H9 (cell line): ENCODE results near the gene CEP128. TPM values are rescaled to one million over a fixed set of nuclear protein-coding genes. Genes with fewer than 3 reads are reported as not detected.

Experiments
- DNase-seq: peaks from one replicate; pipeline ENCODE4 v3.0.0-alpha.2; 2017
- H2AFZ ChIP-seq: one replicate; pipeline ENCODE4 v1.6.1; 2013; ENCODE audit warnings: mild to moderate bottlenecking, low read length, control low read depth, moderate library complexity
- H2AK5ac ChIP-seq: 2 replicates; pipeline ENCODE4 v1.6.1; 2013; ENCODE audit warnings: low read length, control low read depth, mixed read lengths; ENCODE audit not compliant: insufficient read length
- H2BK120ac ChIP-seq: one replicate; pipeline ENCODE4 v1.6.1; 2013; ENCODE audit warnings: low read depth, mild to moderate bottlenecking, low read length, control low read depth, inconsistent platforms; ENCODE audit not compliant: poor library complexity, severe bottlenecking
- H2BK12ac ChIP-seq: 2 replicates; pipeline ENCODE4 v1.6.1; 2013; ENCODE audit warnings: low read length, control low read depth, mixed read lengths, low read depth; ENCODE audit not compliant: insufficient read length
- H2BK15ac ChIP-seq: 2 replicates; pipeline ENCODE4 v1.6.1; 2013; ENCODE audit warnings: low read depth, low read length, control low read depth
- H2BK20ac ChIP-seq: one replicate; pipeline ENCODE4 v1.6.1; 2013; ENCODE audit warnings: low read depth, mild to moderate bottlenecking, low read length, control low read depth, inconsistent platforms; ENCODE audit not compliant: poor library complexity, severe bottlenecking
- H2BK5ac ChIP-seq: 2 replicates; pipeline ENCODE4 v1.6.1; 2013; ENCODE audit warnings: low read length, control low read depth, mixed read lengths; ENCODE audit not compliant: insufficient read length
- H3K14ac ChIP-seq: 2 replicates; pipeline ENCODE4 v1.6.1; 2013; ENCODE audit warnings: low read length, control low read depth; ENCODE audit not compliant: insufficient read depth
- H3K18ac ChIP-seq: 2 replicates; pipeline ENCODE4 v1.6.1; 2013; ENCODE audit warnings: low read depth, mild to moderate bottlenecking, mixed read lengths, low read length, control low read depth; ENCODE audit not compliant: insufficient read length
- H3K23ac ChIP-seq: 2 replicates; pipeline ENCODE4 v1.6.1; 2013; ENCODE audit warnings: low read length, control low read depth, mixed read lengths, low read depth; ENCODE audit not compliant: insufficient read length
- H3K23me2 ChIP-seq: 2 replicates; pipeline ENCODE4 v1.6.1; 2013; ENCODE audit warnings: low read depth, mild to moderate bottlenecking, mixed read lengths, low read length, control low read depth; ENCODE audit not compliant: insufficient read length, poor library complexity, severe bottlenecking
- H3K27ac ChIP-seq: 2 replicates; pipeline ENCODE4 v1.5.1; 2013; ENCODE audit warnings: low read length, control low read depth, mixed read lengths, low read depth; ENCODE audit not compliant: insufficient read length
- H3K27me3 ChIP-seq: 2 replicates; pipeline ENCODE4 v1.6.1; 2013; ENCODE audit warnings: low read length, control low read depth, inconsistent platforms; ENCODE audit not compliant: insufficient read depth
- H3K4ac ChIP-seq: 2 replicates; pipeline ENCODE4 v1.6.1; 2013; ENCODE audit warnings: low read depth, mild to moderate bottlenecking, control low read depth, inconsistent platforms, low read length, moderate library complexity
- H3K4me1 ChIP-seq: 2 replicates; pipeline ENCODE4 v1.6.1; 2013; ENCODE audit warnings: low read length, control low read depth, inconsistent platforms; ENCODE audit not compliant: insufficient read depth
- H3K4me2 ChIP-seq: 2 replicates; pipeline ENCODE4 v1.6.1; 2013; ENCODE audit warnings: low read length, control low read depth, mixed read lengths; ENCODE audit not compliant: insufficient read length, insufficient read depth
- H3K56ac ChIP-seq: 2 replicates; pipeline ENCODE4 v1.6.1; 2013; ENCODE audit warnings: low read depth, mild to moderate bottlenecking, mixed read lengths, low read length, control low read depth; ENCODE audit not compliant: insufficient read length
- H3K79me1 ChIP-seq: 2 replicates; pipeline ENCODE4 v1.6.1; 2013; ENCODE audit warnings: low read depth, mild to moderate bottlenecking, moderate library complexity, low read length, control low read depth, inconsistent platforms; ENCODE audit not compliant: insufficient read depth, poor library complexity, severe bottlenecking
- H3K79me2 ChIP-seq: 2 replicates; pipeline ENCODE4 v1.6.1; 2013; ENCODE audit warnings: low read length, control low read depth, inconsistent platforms; ENCODE audit not compliant: insufficient read depth
- H3K9ac ChIP-seq: 2 replicates; pipeline ENCODE4 v1.6.1; 2013; ENCODE audit warnings: low read length, control low read depth, mixed read lengths; ENCODE audit not compliant: insufficient read length; ENCODE audit errors: extremely low read depth
- H3K9me3 ChIP-seq: one replicate; pipeline ENCODE4 v1.6.1; 2013; ENCODE audit warnings: low read depth, low read length, inconsistent platforms; ENCODE audit not compliant: control insufficient read depth
- H3T11ph ChIP-seq: one replicate; pipeline ENCODE4 v1.6.1; 2013; ENCODE audit warnings: mild to moderate bottlenecking, low read length, control low read depth, inconsistent platforms
- H4K20me1 ChIP-seq: one replicate; pipeline ENCODE4 v1.6.1; 2013; ENCODE audit not compliant: control insufficient read depth, insufficient read length, insufficient read depth
- H4K5ac ChIP-seq: 2 replicates; pipeline ENCODE4 v1.6.1; 2013; ENCODE audit warnings: low read depth, mild to moderate bottlenecking, mixed read lengths, low read length, control low read depth; ENCODE audit not compliant: insufficient read length
- H4K8ac ChIP-seq: replicated peaks from 2 replicates; pipeline ENCODE4 v1.6.1; 2013; ENCODE audit warnings: low read length, control low read depth, mixed read lengths, low read depth; ENCODE audit not compliant: insufficient read length
- H4K91ac ChIP-seq: 2 replicates; pipeline ENCODE4 v1.6.1; 2013; ENCODE audit warnings: low read depth, mild to moderate bottlenecking, moderate library complexity, mixed read lengths, low read length, control low read depth; ENCODE audit not compliant: insufficient read length
- H3K27ac Mint-ChIP-seq, 3 experiments: 2 replicates in 2 of 3; 3 replicates in 1 of 3; pipeline ENCODE4 v1.8.0; 2020 to 2021; ENCODE audit warnings: mixed read lengths in 3 of 3, mild to moderate bottlenecking in 1 of 3, moderate library complexity in 1 of 3
- H3K27me3 Mint-ChIP-seq: 2 replicates; pipeline ENCODE4 v1.8.0; 2021; ENCODE audit warnings: low read depth, mild to moderate bottlenecking, moderate library complexity, mixed read lengths
- H3K36me3 Mint-ChIP-seq, 3 experiments: 2 replicates in 2 of 3; 3 replicates in 1 of 3; pipeline ENCODE4 v1.8.0; 2020 to 2021; ENCODE audit warnings: low read depth in 3 of 3, mixed read lengths in 3 of 3; ENCODE audit not compliant: insufficient read depth in 1 of 3
- H3K4me1 Mint-ChIP-seq, 2 experiments: 2 replicates each; pipeline ENCODE4 v1.8.0; 2020; ENCODE audit warnings: mixed read lengths in 2 of 2
- H3K4me3 Mint-ChIP-seq, 2 experiments: 2 replicates in 1 of 2; 3 replicates in 1 of 2; pipeline ENCODE4 v1.8.0; 2020 to 2021; ENCODE audit warnings: mild to moderate bottlenecking in 2 of 2, mixed read lengths in 2 of 2, moderate library complexity in 1 of 2
- H3K9me3 Mint-ChIP-seq, 2 experiments: 2 replicates in 1 of 2; 3 replicates in 1 of 2; pipeline ENCODE4 v1.8.0; 2020; ENCODE audit warnings: mild to moderate bottlenecking in 2 of 2, mixed read lengths in 2 of 2, moderate library complexity in 1 of 2
- CTCF ChIP-seq: fragments of 200-600 bp; sonication (generic); conservative IDR thresholded peaks from 3 replicates; pipeline ENCODE4 v1.8.0; 2021; ENCODE audit warnings: antibody characterized with exemption, mild to moderate bottlenecking
- WGBS: extraction: QIAGEN DNeasy Blood & Tissue Kit; methylation state at CpG from one replicate; pipeline ENCODE4 v1.1.7; 2013; ENCODE audit warnings: missing lambda C conversion rate, low lambda C conversion rate, mixed read lengths; ENCODE audit not compliant: insufficient read length; ENCODE audit errors: extremely low coverage; 5-methylcytosine and 5-hydroxymethylcytosine counted together
- total RNA-seq: library from RNA; stranded (reverse); gene quantifications from 2 replicates; pipeline ENCODE4 v1.2.1, GENCODE V29; 2021

The CEP128 gene
- total RNA-seq, 1 experiment from 2014 or later: 16.3 TPM

GRCh38 chr14:80940146-80940545 lies 1.4 kb downstream of the CEP128 start:
- no peak overlapping the region for H3K56ac ChIP-seq
- no peak overlapping the region for H3T11ph ChIP-seq
- no peaks in the 10 kb centered on the region for H3K9me3 ChIP-seq
- H2AFZ ChIP-seq: no peak overlapping the region
- no peak overlapping the region for H2AK5ac ChIP-seq
- H3K9ac ChIP-seq: no peak overlapping the region
- Mint-ChIP-seq H3K27me3 (no peaks in the 10 kb centered on the region), H3K9me3 (no peaks in the 10 kb centered on the region), H3K27ac (no peak overlapping the region), H3K4me1 (peaks cover 9 to 12% of the 10 kb centered on the region in 2 experiments), H3K4me3 (no peak overlapping the region; a peak in 2 of 5 replicates), H3K36me3 (no peaks in the 10 kb centered on the region)
- no peak overlapping the region for H3K4ac ChIP-seq
- H4K20me1 ChIP-seq: no peaks in the 10 kb centered on the region
- WGBS: no CpG with 5 or more reads among the region's 1 CpG
- no peak overlapping the region for H3K27ac ChIP-seq
- H3K79me2 ChIP-seq: 0 out of 2 replicates have a peak, but pooled peaks cover 3% of the 10 kb centered on the region
- no peak overlapping the region for H2BK20ac ChIP-seq
- no peak overlapping the region for H4K8ac ChIP-seq
- no peak for DNase-seq
- no peak overlapping the region for H4K91ac ChIP-seq
- no peak overlapping the region for H2BK120ac ChIP-seq
- H3K18ac ChIP-seq: no peak overlapping the region
- TF ChIP-seq CTCF: no peak
- H3K14ac ChIP-seq: no peak overlapping the region
- no peaks in the 10 kb centered on the region for H3K27me3 ChIP-seq
- H3K4me2 ChIP-seq: no peak overlapping the region
- H3K79me1 ChIP-seq: no peaks in the 10 kb centered on the region
- H2BK12ac ChIP-seq: no peak overlapping the region
- no peak overlapping the region for H3K23ac ChIP-seq
- H3K23me2 ChIP-seq: peaks cover 4% of the 10 kb centered on the region
- H2BK5ac ChIP-seq: no peak overlapping the region
- no peak overlapping the region for H4K5ac ChIP-seq
- H2BK15ac ChIP-seq: no peak overlapping the region
- H3K4me1 ChIP-seq: no peaks in the 10 kb centered on the region
